Fibroblast of upper back skin (primary cell): ENCODE data around the gene ACHE.

Source experiments
- DNase-seq: peaks from one replicate; pipeline ENCODE4 v3.0.0-alpha.2; 2013

ACHE gene

DNA sequence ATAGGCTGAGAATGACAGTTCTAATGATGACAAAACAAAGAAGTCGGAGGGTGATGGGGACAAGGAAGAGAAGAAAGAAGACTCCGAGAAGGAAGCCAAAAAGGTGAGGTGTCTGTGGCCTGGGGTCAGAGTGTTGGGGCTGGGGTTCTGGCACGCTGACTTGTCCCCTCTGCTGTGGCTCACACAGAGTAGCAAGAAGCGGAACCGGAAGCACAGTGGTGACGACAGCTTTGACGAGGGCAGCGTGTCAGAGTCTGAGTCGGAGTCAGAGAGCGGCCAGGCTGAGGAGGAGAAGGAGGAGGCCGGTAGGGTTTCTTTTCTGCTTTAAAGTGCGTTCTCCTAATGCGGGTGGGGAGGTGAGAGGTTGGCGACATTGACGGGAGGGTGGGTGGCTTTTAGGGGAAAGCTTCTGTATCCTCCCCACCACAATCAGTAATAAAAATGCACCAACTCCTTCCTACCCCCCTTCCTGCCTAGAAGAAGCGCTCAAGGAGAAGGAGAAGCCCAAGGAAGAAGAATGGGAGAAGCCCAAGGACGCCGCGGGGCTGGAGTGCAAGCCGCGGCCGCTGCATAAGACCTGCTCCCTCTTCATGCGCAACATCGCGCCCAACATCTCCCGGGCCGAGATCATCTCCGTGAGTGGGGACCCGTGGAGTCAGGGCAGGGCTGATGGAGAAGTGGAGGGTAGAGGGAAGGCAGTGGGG is 10.8 kb downstream of the ACHE start:
- no peak for DNase-seq

GRCh38 chr7:100882785-100883526 is 12.7 kb downstream of the ACHE start:
- DNase-seq: no peak

GRCh38 chr7:100882201-100882600 is 13.5 kb downstream of the ACHE start:
- DNase-seq: no peak

GRCh38 chr7:100881136-100881535 is 14.6 kb downstream of the ACHE start:
- no peak for DNase-seq

GRCh38 chr7:100880645-100881044 is 15.0 kb downstream of the ACHE start:
- no peak for DNase-seq

- DNase-seq: no peak
Measured at GRCh38 chr7:100879685-100880261, 15.9 kb downstream of the ACHE start.

GRCh38 chr7:100878685-100879084 is 17.0 kb downstream of the ACHE start:
- no peak for DNase-seq

GRCh38 chr7:100878013-100878412 is 17.7 kb downstream of the ACHE start:
- no peak for DNase-seq

DNA sequence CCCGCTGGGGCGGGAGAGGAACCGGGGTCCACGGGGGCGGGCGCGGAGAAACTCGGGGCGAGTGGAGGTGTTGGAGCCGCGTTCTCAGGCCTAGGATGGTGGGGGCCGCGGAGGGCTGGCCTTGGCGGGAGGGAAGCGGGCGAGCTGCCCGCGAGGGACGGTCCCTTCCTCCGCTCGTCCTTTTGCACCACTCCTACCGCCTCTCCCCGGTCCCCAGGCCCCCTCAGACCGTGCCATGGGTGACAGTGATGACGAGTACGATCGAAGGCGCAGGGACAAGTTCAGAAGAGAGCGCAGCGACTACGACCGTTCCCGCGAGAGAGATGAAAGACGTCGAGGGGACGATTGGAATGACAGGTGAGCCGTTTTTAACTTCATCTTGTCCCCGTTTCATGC is 20.3 kb downstream of the ACHE start:
- DNase-seq: no peak

GRCh38 chr7:100874577-100875355 is 20.9 kb downstream of the ACHE start, which contains the start of gene SRRT:
Gene SRRT, plus strand, starts transcription at chr7:100875103. Its CDS starts 488 bp downstream, at chr7:100875591.
- DNase-seq: peak; percentile 98

GRCh38 chr7:100874300-100874576 is 21.4 kb downstream of the ACHE start:
- DNase-seq: no peak

GRCh38 chr7:100873599-100874299 is 21.9 kb downstream of the ACHE start:
- DNase-seq: no peak

GRCh38 chr7:100867776-100868485 is 27.8 kb downstream of the ACHE start:
- no peak for DNase-seq

DNA sequence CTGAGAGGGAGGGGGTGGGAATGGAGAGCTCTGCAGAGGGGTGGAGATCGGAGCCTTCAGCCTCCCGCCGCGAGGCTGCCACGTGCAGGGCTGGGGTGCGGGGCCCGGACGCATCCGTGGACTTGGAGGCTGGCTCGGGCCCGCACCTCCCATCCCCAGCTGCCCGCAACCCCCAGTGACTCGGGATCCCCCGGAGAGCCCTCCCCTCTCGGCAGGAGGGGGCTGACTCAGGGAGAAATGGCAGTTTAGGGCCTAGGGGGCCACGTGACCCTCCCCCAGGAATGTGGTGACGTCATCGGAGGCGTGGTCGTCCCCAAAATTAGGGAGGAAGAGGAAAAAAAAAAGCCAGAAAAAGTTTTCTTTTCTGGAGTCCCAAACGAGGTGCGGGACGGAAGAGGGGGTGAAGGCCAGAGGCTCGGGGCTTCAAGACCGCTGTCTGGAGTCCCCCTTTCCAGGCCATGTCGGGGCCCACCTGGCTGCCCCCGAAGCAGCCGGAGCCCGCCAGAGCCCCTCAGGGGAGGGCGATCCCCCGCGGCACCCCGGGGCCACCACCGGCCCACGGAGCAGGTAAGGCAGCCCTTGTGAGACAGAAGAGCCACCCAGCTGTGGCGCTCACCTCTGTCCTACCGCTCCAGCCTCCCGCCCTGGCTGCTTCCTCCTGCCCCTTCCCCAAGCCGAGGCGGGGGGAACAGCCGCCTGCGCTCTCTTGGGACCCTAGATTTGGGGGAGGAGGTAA is 28.5 kb downstream of the ACHE start, which contains the start of gene TRIP6:
TSS of gene TRIP6 (plus strand) at position 348 of the 736 bp plus-strand sequence. CDS start at position 459, 111 bp downstream.
- DNase-seq: peak; percentile 98

GRCh38 chr7:100866729-100867039 is 29.0 kb downstream of the ACHE start:
- no peak for DNase-seq

DNA sequence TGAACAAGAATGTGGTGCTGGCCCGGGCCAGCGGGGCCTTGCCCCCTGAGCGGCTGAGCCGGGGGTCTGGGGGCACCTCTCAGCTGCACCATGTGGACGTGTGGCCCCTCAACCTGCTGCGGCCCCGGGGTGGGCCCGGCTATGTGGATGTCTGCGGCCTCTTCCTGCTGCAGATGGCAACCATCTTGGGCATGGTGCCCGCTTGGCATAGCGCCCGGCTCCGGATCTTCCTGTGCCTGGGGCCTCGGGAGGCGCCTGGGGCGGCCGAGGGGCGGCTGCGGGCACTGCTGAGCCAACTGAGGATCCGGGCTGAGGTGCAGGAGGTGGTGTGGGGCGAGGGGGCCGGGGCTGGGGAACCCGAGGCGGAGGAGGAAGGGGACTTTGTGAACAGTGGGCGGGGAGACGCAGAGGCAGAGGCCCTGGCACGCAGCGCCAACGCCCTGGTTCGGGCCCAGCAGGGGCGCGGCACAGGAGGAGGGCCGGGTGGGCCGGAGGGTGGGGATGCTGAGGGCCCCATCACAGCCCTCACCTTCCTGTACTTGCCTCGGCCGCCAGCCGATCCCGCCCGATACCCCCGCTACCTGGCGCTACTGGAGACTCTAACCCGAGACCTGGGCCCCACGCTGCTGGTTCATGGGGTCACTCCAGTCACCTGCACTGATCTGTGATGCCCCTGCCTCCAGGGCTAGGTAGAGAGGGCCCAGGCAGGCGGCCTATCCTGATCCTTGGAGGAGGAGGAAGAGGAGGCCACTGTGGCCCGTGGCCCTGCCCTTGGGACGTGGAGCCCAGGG is 29.6 kb downstream of the ACHE start:
- no peak for DNase-seq

GRCh38 chr7:100865372-100865911 is 30.2 kb downstream of the ACHE start:
- no peak for DNase-seq

DNA sequence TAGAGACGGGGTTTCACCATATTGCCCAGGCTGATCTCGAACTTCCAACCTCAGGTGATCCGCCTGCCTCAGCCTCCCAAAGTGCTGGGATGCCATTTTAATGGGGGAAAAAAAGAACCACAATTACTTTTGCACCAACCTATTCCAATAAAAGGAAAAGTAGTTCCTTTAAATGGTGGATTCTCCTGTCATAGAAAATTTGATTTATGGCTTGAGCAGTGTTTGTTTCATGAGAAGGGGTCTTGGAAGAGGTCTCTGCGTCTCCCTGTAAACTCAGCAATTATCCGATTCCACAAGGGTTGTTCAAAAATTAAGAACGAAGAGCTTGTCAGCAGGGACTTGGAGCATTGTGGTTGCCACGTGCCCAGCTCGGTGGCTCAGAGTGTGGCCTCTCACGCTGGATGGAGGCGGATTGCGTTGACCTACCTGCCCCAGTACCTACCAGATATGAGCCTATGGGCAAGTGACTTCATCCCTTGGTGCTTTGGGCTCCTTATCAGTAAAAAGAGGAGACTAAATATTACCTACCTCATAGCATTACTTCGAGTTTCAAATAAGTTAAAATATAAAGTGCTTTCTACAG is 31.3 kb downstream of the ACHE start:
- no peak for DNase-seq

DNA sequence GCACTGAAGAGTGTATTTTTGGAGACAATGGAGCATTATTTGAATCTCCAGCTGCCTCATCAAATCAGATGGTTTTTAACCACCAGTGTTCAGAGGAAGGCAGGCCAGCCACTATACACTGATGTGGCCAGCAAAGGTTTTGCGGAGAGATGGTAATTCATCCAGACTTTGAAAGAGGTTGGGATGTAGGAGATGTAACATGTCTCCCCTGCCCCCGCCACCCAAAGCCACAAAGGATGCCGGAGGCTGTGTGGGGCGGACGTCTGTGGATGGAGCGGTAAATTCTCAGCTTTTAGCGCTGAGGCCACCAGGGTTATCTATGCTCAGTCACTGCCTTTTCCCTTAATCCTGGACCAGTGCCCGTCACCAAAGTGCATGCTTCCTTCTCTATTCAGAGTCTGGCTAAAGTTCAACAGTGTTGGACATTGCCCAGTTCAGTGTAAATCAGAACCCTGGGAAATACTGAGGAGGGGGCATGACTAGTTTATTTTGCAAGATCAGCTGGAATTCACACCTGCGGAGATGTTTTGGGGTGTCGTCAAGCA is 32.2 kb downstream of the ACHE start:
- peak; percentile 47 for DNase-seq

DNA sequence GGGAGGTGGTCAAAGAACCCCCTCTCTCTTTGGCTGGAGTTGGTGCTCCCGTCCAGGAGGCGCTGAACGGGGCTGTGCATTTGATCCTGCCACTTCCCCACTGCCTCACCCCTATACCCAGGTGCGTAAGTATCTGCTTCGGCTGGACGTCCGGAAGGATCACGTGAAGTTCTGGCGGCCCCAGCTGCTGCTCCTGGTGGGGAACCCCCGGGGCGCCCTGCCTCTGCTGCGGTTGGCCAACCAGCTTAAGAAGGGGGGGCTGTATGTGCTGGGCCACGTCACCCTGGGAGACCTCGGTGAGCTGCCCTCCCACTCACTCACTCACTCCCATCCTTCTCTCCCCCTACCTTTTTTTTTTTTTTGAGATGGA is 34.1 kb downstream of the ACHE start:
- DNase-seq: no peak
